Immature natural killer cell (primary cell): ENCODE results near the gene TARBP1. TPM values are rescaled to one million over a fixed set of nuclear protein-coding genes. Genes with fewer than 3 reads are reported as not detected.

Source experiments
- DNase-seq, 3 donors: peaks; one replicate each; pipeline ENCODE4 v3.0.0; 2022; ENCODE audit warnings: mixed read lengths in 1 of 3
- H3K27ac Mint-ChIP-seq, 6 donors: one replicate each; pipeline ENCODE4 v1.8.0; 2020; ENCODE audit warnings: mixed read lengths in 6 of 6, mild to moderate bottlenecking in 5 of 6, inconsistent platforms in 4 of 6, moderate library complexity in 3 of 6
- H3K27me3 Mint-ChIP-seq, 3 donors: one replicate each; pipeline ENCODE4 v1.8.0; 2020 to 2021; ENCODE audit warnings: low read depth in 3 of 3, mild to moderate bottlenecking in 3 of 3, mixed read lengths in 3 of 3, moderate library complexity in 3 of 3, inconsistent platforms in 1 of 3
- H3K36me3 Mint-ChIP-seq, 3 donors: one replicate each; pipeline ENCODE4 v1.8.0; 2020; ENCODE audit warnings: mixed read lengths in 3 of 3, inconsistent platforms in 2 of 3, mild to moderate bottlenecking in 2 of 3
- H3K4me1 Mint-ChIP-seq, 2 donors: one replicate each; pipeline ENCODE4 v1.8.0; 2020; ENCODE audit warnings: inconsistent platforms in 2 of 2, mild to moderate bottlenecking in 2 of 2, mixed read lengths in 2 of 2, moderate library complexity in 1 of 2
- H3K4me3 Mint-ChIP-seq, 5 donors: one replicate each; pipeline ENCODE4 v1.8.0; 2020; ENCODE audit warnings: mild to moderate bottlenecking in 5 of 5, mixed read lengths in 5 of 5, inconsistent platforms in 3 of 5, moderate library complexity in 3 of 5
- H3K9me3 Mint-ChIP-seq, 6 donors: one replicate each; pipeline ENCODE4 v1.8.0; 2020; ENCODE audit warnings: mild to moderate bottlenecking in 6 of 6, mixed read lengths in 6 of 6, inconsistent platforms in 4 of 6, moderate library complexity in 3 of 6
- polyA plus RNA-seq, 3 donors: library from polyadenylated mRNA; unstranded; fragments of 300-500 nt; fragmentation: Illumina TruSeq; gene quantifications; one replicate each; pipeline ENCODE4 v1.2.3, GENCODE V29; 2021

Gene TARBP1
- polyA plus RNA-seq, 3 donors from 2014 or later, result 4.7 to 11.1 (median 7.0) TPM

- Mint-ChIP-seq H3K27me3 (peaks cover 6 to 8% (median 8%) of the 10 kb centered on the region in 3 donors), H3K36me3 (no peaks in the 10 kb centered on the region), H3K4me3 (no peak overlapping the region), H3K4me1 (peaks cover 3% of the 10 kb centered on the region in 2 donors), H3K27ac (no peak overlapping the region), H3K9me3 (no peaks in the 10 kb centered on the region)
- no peak for DNase-seq
These were observed 5.2 kb upstream of the TARBP1 start for GRCh38 chr1:234484218-234484617.

GRCh38 chr1:234481771-234482170 lies 2.8 kb upstream of the TARBP1 start:
- peaks cover 13 to 15% of the 10 kb centered on the region in 2 donors for H3K4me1 Mint-ChIP-seq
- no peak for DNase-seq
- no peak overlapping the region for H3K27ac Mint-ChIP-seq
- H3K9me3 Mint-ChIP-seq, result no peaks in the 10 kb centered on the region
- no peaks in the 10 kb centered on the region for H3K36me3 Mint-ChIP-seq
- peaks cover 8% of the 10 kb centered on the region in 3 donors for H3K27me3 Mint-ChIP-seq
- no peak overlapping the region for H3K4me3 Mint-ChIP-seq

- peaks cover 16 to 31% of the 10 kb centered on the region in 2 donors for H3K4me1 Mint-ChIP-seq
- H3K4me3 Mint-ChIP-seq, result peak overlapping the region; percentile 10 to 80 (median 75)
- H3K27ac Mint-ChIP-seq, result no peak overlapping the region
- no peaks in the 10 kb centered on the region for H3K9me3 Mint-ChIP-seq
- H3K36me3 Mint-ChIP-seq, result no peaks in the 10 kb centered on the region
- peaks cover 5 to 8% (median 8%) of the 10 kb centered on the region in 3 donors for H3K27me3 Mint-ChIP-seq
- DNase-seq, result no peak
These were observed 887 bp upstream of the TARBP1 start for GRCh38 chr1:234479866-234480265.

DNA sequence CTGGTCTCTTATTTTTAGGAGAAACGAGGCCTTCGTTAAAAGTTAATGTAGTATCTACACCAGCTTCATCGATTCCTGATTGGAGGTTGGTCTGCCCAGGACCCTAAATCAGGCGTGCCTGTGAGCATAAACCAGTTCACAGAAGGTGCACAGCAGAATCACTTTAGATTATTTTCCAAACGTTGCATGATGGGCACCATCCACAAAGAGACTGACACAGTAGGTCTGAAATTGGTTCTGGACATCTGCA lies 256 bp upstream of the TARBP1 start:
- peak overlapping the region; percentile 69 to 80 (median 75) for H3K4me3 Mint-ChIP-seq
- no peak for DNase-seq
- no peaks in the 10 kb centered on the region for H3K9me3 Mint-ChIP-seq
- peaks cover 5 to 8% (median 8%) of the 10 kb centered on the region in 3 donors for H3K27me3 Mint-ChIP-seq
- no peaks in the 10 kb centered on the region for H3K36me3 Mint-ChIP-seq
- peaks cover 16 to 37% of the 10 kb centered on the region in 2 donors for H3K4me1 Mint-ChIP-seq
- peak overlapping the region in 5 of 6 donors; percentile 55 to 77 (median 62) for H3K27ac Mint-ChIP-seq

DNA sequence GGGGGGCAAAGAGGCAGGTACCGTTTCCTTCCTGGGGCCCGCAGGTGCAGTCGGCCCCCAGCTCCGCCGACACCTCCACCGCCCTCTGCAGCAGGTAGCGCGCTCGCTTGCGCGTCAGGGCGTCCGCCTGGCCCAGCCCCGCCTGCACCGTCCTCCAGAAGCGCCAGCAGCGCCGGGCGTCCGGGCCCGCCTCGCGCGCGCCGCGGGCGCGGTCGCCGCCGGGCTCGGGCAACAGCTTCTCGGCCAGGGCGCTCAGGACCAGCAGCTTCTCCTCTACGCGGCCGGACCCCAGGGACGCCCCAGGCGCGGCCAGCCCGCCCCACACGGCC lies 863 bp downstream of the TARBP1 start:
- DNase-seq, result peak in 2 of 3 donors; percentile 65
- peak overlapping the region; percentile 86 to 89 (median 88) for H3K4me3 Mint-ChIP-seq
- peak overlapping the region; percentile 80 to 88 (median 84) for H3K27ac Mint-ChIP-seq
- no peaks in the 10 kb centered on the region for H3K36me3 Mint-ChIP-seq
- H3K27me3 Mint-ChIP-seq, result peaks cover 5 to 10% (median 5%) of the 10 kb centered on the region in 3 donors
- H3K4me1 Mint-ChIP-seq, result peaks cover 22 to 48% of the 10 kb centered on the region in 2 donors
- no peaks in the 10 kb centered on the region for H3K9me3 Mint-ChIP-seq

- H3K27ac Mint-ChIP-seq, result peak overlapping the region; percentile 80 to 88 (median 84)
- no peak for DNase-seq
- H3K4me1 Mint-ChIP-seq, result peaks cover 26 to 54% of the 10 kb centered on the region in 2 donors
- no peaks in the 10 kb centered on the region for H3K36me3 Mint-ChIP-seq
- H3K27me3 Mint-ChIP-seq, result peaks cover under 1 to 7% (median 3%) of the 10 kb centered on the region in 3 donors
- no peaks in the 10 kb centered on the region for H3K9me3 Mint-ChIP-seq
- peak overlapping the region; percentile 86 to 89 (median 88) for H3K4me3 Mint-ChIP-seq
These were observed 1.4 kb downstream of the TARBP1 start for GRCh38 chr1:234477386-234478151.

DNA sequence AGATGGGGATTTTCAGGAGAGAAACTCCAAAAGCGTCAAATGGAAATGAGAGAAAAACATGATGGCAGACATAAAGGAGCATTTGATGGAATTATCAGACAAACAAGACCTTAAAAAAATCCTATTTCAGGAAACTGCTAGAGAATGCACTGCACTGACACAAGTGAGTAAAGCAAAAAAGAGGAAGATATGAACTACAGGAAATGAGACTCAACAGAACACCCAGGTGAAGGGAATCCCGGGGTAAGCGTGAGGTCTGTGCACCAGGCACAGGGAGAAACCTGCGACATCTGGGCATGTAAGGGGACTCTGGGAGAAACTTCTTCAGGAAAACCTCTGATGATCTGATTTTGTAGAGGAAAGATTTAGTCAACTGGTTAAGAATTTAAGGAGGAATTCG lies 2.8 kb downstream of the TARBP1 start:
- Mint-ChIP-seq H3K27me3 (peaks cover 0 to 6% (median 3%) of the 10 kb centered on the region in 3 donors), H3K9me3 (no peaks in the 10 kb centered on the region), H3K36me3 (no peaks in the 10 kb centered on the region), H3K4me1 (peaks cover 26 to 54% of the 10 kb centered on the region in 2 donors), H3K27ac (peak overlapping the region in 2 of 6 donors; percentile 1 to 36), H3K4me3 (peak overlapping the region; percentile 0 to 64 (median 5))
- no peak for DNase-seq

DNA sequence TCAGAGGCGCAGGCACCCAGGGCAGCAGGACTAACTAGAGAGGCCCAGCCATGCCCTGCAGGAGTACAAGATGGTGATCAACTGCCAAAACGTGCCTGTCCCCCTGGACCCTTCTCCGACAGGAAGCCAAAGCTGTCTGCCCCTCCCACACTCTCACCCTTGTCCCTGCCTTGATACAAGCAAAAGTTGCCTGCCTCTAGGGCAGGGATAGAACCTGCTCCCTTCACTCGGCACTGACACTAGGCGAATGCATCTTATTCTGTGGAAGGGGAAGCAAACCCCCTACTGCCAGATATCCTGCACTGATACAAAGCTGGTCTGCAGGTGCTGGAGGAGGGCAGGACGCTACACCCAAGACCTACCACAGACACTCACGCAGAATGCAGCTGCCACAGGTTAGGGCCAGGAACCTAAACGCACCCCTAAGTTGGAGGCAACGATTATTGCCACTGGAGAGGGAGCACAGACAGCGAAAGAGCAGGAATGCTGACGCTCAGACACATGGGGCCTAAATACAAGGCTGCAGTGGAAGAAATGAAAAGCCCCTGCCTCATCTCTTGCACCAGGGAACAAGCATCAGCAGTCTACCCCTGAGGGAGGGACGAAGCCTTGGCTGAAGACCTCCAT lies 3.7 kb downstream of the TARBP1 start:
- H3K9me3 Mint-ChIP-seq, result no peaks in the 10 kb centered on the region
- no peak overlapping the region for H3K27ac Mint-ChIP-seq
- no peak overlapping the region for H3K4me3 Mint-ChIP-seq
- peaks cover 0 to 6% (median 3%) of the 10 kb centered on the region in 3 donors for H3K27me3 Mint-ChIP-seq
- peaks cover 26 to 54% of the 10 kb centered on the region in 2 donors for H3K4me1 Mint-ChIP-seq
- no peak for DNase-seq
- peaks cover 0 to under 1% (median under 1%) of the 10 kb centered on the region in 3 donors for H3K36me3 Mint-ChIP-seq

DNA sequence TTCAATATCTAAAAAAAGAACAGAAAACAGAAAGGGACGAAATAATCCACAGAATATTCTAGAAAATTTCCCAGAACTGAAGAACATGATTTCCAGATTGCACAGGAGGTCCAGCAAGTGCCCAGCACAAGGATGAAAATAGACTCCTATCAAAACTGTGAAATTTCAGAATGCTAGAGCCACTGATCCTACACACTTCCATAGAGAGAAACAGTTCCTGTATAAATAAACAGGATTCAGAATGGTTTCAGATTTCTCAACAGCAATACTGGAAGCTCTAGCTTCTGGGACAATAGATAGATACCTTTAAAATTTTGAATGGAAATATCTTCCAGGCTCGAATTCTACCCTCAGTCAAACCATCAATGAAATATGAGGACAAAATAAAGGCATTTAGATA lies 4.6 kb downstream of the TARBP1 start:
- Mint-ChIP-seq H3K27ac (peak overlapping the region in 1 of 6 donors; percentile 3), H3K36me3 (peaks cover 2 to 9% (median 8%) of the 10 kb centered on the region in 3 donors), H3K4me3 (no peak overlapping the region)

DNA sequence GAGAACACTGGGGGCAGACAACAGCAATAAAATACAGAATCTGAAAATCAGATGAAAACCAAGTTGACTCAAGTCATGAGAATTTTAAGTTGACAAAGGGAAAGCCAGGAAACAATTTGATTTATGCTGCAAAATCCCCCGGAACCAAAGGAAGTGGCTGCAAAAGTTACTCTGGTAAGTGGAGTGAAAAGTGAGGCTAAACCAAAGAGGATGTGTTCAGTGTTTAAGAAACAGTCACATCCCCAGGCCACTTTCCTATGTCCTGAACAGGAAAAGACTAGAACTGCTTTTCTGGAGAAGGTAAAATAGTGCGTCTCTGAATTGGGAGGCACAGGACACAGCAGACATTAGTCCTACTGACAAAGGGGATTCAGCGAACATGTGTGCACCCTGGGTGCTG lies 5.9 kb downstream of the TARBP1 start:
- no peak overlapping the region for H3K4me3 Mint-ChIP-seq
- no peak overlapping the region for H3K27ac Mint-ChIP-seq
- H3K36me3 Mint-ChIP-seq, result peaks cover 3 to 13% (median 9%) of the 10 kb centered on the region in 3 donors
- no peaks in the 10 kb centered on the region for H3K9me3 Mint-ChIP-seq
- DNase-seq, result no peak
- peaks cover 0 to 6% (median 0%) of the 10 kb centered on the region in 3 donors for H3K27me3 Mint-ChIP-seq
- peaks cover 21 to 49% of the 10 kb centered on the region in 2 donors for H3K4me1 Mint-ChIP-seq

More for the DNA sequence above, 4.6 kb downstream of the TARBP1 start:
- Mint-ChIP-seq H3K27me3 (peaks cover 0 to 6% (median 2%) of the 10 kb centered on the region in 3 donors), H3K4me1 (peaks cover 25 to 52% of the 10 kb centered on the region in 2 donors), H3K9me3 (no peaks in the 10 kb centered on the region)
- no peak for DNase-seq

- Mint-ChIP-seq H3K4me3 (no peak overlapping the region), H3K36me3 (peaks cover 14 to 29% (median 25%) of the 10 kb centered on the region in 3 donors), H3K27me3 (peaks cover 0 to 7% (median 0%) of the 10 kb centered on the region in 3 donors), H3K4me1 (peaks cover 10 to 18% of the 10 kb centered on the region in 2 donors), H3K9me3 (no peaks in the 10 kb centered on the region), H3K27ac (no peak overlapping the region)
- DNase-seq, result no peak
These were observed 9.6 kb downstream of the TARBP1 start for GRCh38 chr1:234469376-234469775.

GRCh38 chr1:234468580-234468979 lies 10.4 kb downstream of the TARBP1 start:
- Mint-ChIP-seq H3K36me3 (peaks cover 14 to 30% (median 26%) of the 10 kb centered on the region in 3 donors), H3K4me1 (peaks cover 9 to 10% of the 10 kb centered on the region in 2 donors), H3K27ac (peak overlapping the region in 1 of 6 donors; percentile 0), H3K4me3 (no peak overlapping the region), H3K27me3 (peaks cover 0 to 3% (median 0%) of the 10 kb centered on the region in 3 donors), H3K9me3 (no peaks in the 10 kb centered on the region)
- no peak for DNase-seq

GRCh38 chr1:234467821-234468220 lies 11.2 kb downstream of the TARBP1 start:
- Mint-ChIP-seq H3K36me3 (peaks cover 14 to 32% (median 26%) of the 10 kb centered on the region in 3 donors), H3K4me3 (no peak overlapping the region), H3K4me1 (peaks cover 2% of the 10 kb centered on the region in 2 donors)

GRCh38 chr1:234466945-234467344 lies 12.0 kb downstream of the TARBP1 start:
- peaks cover 0 to 3% (median 0%) of the 10 kb centered on the region in 3 donors for H3K27me3 Mint-ChIP-seq
- H3K4me1 Mint-ChIP-seq, result no peaks in the 10 kb centered on the region
- no peaks in the 10 kb centered on the region for H3K9me3 Mint-ChIP-seq
- H3K27ac Mint-ChIP-seq, result peak overlapping the region in 1 of 6 donors; percentile 5
- H3K36me3 Mint-ChIP-seq, result peaks cover 16 to 37% (median 28%) of the 10 kb centered on the region in 3 donors
- DNase-seq, result no peak
- no peak overlapping the region for H3K4me3 Mint-ChIP-seq

More at GRCh38 chr1:234467821-234468220, 11.2 kb downstream of the TARBP1 start:
- Mint-ChIP-seq H3K27ac (no peak overlapping the region), H3K27me3 (peaks cover 0 to 3% (median 0%) of the 10 kb centered on the region in 3 donors), H3K9me3 (no peaks in the 10 kb centered on the region)
- DNase-seq, result no peak
